ENCODE data around the gene MMP2. TPM values are rescaled to one million over a fixed set of nuclear protein-coding genes. Genes with fewer than 3 reads are reported as not detected.

MMP2 gene
- total RNA-seq, 1 experiment from 2014 or later, result 1.5 TPM

GRCh38 chr16:55487048-55487803 lies 8.2 kb downstream of the MMP2 start:
- CTCF ChIA-PET, result no interaction called here
- H3K27me3 ChIP-seq (ENCODE audit: insufficient read depth, low read length), result peaks cover 7% of the 10 kb centered on the region
- BruUV-seq (replicated peaks), result no TSS peak
- no peak overlapping the region for H3K9ac ChIP-seq (ENCODE audit: low read length)
- H3K4me2 ChIP-seq (ENCODE audit: low read length), result no peak overlapping the region
- H2AFZ ChIP-seq (ENCODE audit: low read depth, low read length, poor library complexity, severe bottlenecking), result no peak overlapping the region
- intact Hi-C loops (cut with micrococcal nuclease), result no loop called here
- ATAC-seq, result no peak
- no peaks in the 10 kb centered on the region for H4K20me1 ChIP-seq (ENCODE audit: insufficient read depth)
- H3K79me2 ChIP-seq (ENCODE audit: insufficient read depth, low read length), result no peaks in the 10 kb centered on the region
- no peaks in the 10 kb centered on the region for H3K4me1 ChIP-seq (ENCODE audit: control insufficient read depth in 1 of 2, insufficient read depth in 2 of 2, low read length in 2 of 2)
- TF ChIP-seq JUND (IDR thresholded peaks at IDR 0.05), result no peak
- no peak for TF ChIP-seq POLR2A (IDR thresholded peaks at IDR 0.05; ENCODE audit: borderline replicate concordance, extremely low read depth, insufficient read depth, insufficient read length)
- TF ChIP-seq YY1 (IDR thresholded peaks at IDR 0.05; ENCODE audit: extremely low read depth, insufficient replicate concordance, low read depth, low read length), result no peak
- TF ChIP-seq ZNF274 (IDR thresholded peaks at IDR 0.05; ENCODE audit: low read depth, low read length), result no peak
- no peak for TF ChIP-seq RAD21 (IDR thresholded peaks at IDR 0.05; ENCODE audit: low read depth)
- TF ChIP-seq MAX (IDR thresholded peaks at IDR 0.05), result no peak
- no peak for TF ChIP-seq EZH2phosphoT487 (IDR thresholded peaks at IDR 0.05; ENCODE audit: borderline replicate concordance)
- no peak for TF ChIP-seq REST (IDR thresholded peaks at IDR 0.05; ENCODE audit: low read depth)
- TF ChIP-seq CBX3 (IDR thresholded peaks at IDR 0.05; ENCODE audit: low read depth), result no peak
- no peak for TF ChIP-seq SP1 (IDR thresholded peaks at IDR 0.05; ENCODE audit: low read depth)
- TF ChIP-seq POLR2AphosphoS5 (IDR thresholded peaks at IDR 0.05; ENCODE audit: low read depth, low read length), result no peak
- TF ChIP-seq ZBTB33 (IDR thresholded peaks at IDR 0.05; ENCODE audit: extremely low read depth, insufficient replicate concordance, low read length), result no peak
- no peak for TF ChIP-seq SRF (IDR thresholded peaks at IDR 0.05; ENCODE audit: low read depth)
- TF ChIP-seq ELF1 (IDR thresholded peaks at IDR 0.05; ENCODE audit: borderline replicate concordance, low read depth), result no peak
- TF ChIP-seq CTCF (IDR thresholded peaks at IDR 0.05 in 2 of 3, conservative IDR thresholded peaks at IDR 0.05 in 1 of 3; ENCODE audit: borderline replicate concordance in 1 of 3, insufficient read depth in 1 of 3, low read depth in 2 of 3, low read length in 2 of 3), result no peak
- no peak for TF ChIP-seq EGR1 (IDR thresholded peaks at IDR 0.05; ENCODE audit: low read depth)
- TF ChIP-seq SIN3A (IDR thresholded peaks at IDR 0.05; ENCODE audit: low read depth), result no peak
- TF ChIP-seq FOSL1 (IDR thresholded peaks at IDR 0.05; ENCODE audit: low read depth), result no peak
- TF ChIP-seq EZH2 (IDR thresholded peaks at IDR 0.05), result no peak
- TF ChIP-seq ZFX (IDR thresholded peaks at IDR 0.05), result no peak
- no peak overlapping the region for H3K4me3 ChIP-seq (replicated peaks in 1 of 2; ENCODE audit: low read depth in 1 of 2, low read length in 2 of 2)
- H3K9me3 ChIP-seq (ENCODE audit: control insufficient read depth in 1 of 2, insufficient read depth in 1 of 2, low read depth in 1 of 2, low read length in 2 of 2), result no peaks in the 10 kb centered on the region
- RAD21 ChIA-PET (ENCODE audit: low non-redundant PET in 1 of 2, low total read pairs in 2 of 2, uncharacterized antibody in 2 of 2, unreplicated experiment in 2 of 2), result no interaction called here
- H3K27ac ChIP-seq (ENCODE audit: low read depth, low read length), result no peak overlapping the region
- DNase-seq (ENCODE audit: low read depth, low spot score), result no peak
- H3K9me2 ChIP-seq (ENCODE audit: insufficient read depth), result no peaks in the 10 kb centered on the region
- no peaks in the 10 kb centered on the region for H3K36me3 ChIP-seq (ENCODE audit: control insufficient read depth in 1 of 2, insufficient read depth in 2 of 2, low read length in 2 of 2)
- POLR2A ChIA-PET, result no interaction called here
